HG02973 (cell line): ENCODE results near the gene CHAT.

Experiments
- ATAC-seq: cut with Tn5 transposase; IDR thresholded peaks from one replicate; pipeline ENCODE4 v1.9.1; 2021; ENCODE audit warnings: moderate library complexity; ENCODE audit not compliant: unreplicated experiment

The CHAT gene

GRCh38 chr10:49627644-49628247 lies 13.9 kb downstream of the CHAT start:
- no peak for ATAC-seq

DNA sequence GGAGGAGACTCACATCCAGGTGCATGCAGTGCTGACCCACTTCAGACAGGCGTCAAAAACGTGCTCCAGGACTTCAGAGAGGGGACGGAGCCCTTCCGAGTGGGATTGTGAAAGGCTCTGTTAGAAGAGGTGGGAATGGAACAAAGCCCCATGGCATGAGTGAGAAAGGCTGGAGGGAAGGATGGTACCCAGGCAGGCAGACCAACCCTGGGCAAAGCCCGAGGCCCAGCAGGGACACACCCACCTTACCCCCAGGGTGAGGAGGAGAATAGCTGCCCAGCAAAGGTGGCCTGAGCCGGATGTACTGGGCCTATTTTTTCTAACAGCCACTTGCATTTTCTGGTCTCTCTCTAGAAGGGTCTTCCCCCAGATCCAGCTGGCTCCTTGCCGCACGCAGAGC lies 14.8 kb downstream of the CHAT start:
- no peak for ATAC-seq

DNA sequence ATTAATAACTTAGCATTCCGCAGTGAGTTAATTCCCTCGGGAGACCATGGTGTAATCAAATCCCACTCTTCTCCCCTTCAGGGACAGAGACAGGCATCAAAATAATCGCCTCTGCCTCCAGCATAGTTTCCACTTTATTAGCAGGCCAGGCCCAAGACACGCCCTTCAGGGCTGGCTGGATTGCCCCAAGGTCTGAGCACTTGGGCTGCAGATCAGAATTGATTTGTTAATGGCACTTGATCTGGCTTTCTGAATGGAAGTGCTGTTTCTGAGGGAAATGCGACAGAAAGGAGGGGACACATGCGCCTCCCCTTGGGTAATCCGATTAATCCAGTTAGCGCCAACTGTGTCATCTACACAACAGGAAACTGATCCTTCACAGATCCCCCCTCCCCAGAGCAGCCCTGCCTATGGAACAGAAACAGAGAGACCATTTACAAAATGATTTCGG lies 15.6 kb downstream of the CHAT start:
- ATAC-seq: no peak

GRCh38 chr10:49631975-49632374 lies 18.1 kb downstream of the CHAT start:
- no peak for ATAC-seq

- ATAC-seq: no peak
These were observed 18.8 kb downstream of the CHAT start for GRCh38 chr10:49632406-49633317.

- no peak for ATAC-seq
These were observed 19.7 kb downstream of the CHAT start for GRCh38 chr10:49633327-49634068.

DNA sequence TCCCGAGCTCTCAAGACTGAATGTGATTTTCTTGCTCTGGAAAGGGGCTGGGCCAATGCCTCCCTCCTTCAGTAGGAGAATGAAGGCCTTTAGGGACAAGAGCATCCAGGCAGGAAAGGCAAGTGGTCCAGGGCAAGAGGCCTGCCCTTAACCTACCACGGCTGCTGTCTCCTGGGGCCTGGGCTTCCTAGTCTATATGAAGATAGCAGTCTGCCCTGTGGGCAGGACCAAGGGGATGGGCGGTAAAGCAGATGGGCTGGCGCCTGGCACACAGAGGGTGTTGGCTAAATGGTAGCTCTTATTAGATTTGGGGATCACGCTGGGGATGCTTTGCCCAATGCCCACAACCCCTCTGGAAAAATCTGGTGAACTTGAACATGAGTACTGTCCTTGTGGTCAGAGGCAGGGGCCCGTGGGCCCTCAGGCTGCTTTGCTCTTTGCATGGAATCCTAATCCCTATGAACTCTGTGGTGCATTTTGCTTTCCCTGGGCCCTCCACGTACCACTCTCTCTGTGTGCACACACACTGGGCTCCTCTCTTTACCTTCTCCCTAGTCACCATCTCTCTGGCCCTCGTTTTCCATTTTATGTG lies 20.3 kb downstream of the CHAT start:
- no peak for ATAC-seq

DNA sequence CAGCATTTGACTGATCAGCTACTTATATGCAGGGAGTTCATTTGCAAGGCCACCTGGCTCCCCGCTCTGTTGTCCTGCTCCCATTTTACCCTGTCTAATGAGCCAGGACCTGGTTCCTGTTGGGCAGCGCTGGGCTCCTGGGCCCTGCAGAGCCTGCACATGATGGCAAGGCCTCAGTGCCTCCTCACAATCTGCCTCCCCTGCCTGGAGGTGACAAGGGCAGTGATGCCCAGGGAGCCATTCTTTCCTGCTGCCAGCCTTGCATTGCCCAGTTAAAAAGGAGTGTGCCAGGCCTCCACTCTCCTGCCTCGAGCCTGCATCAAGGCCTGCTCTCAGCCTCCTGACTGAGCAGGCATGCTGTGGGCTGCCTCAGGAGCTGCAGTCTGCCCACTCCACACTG lies 28.5 kb downstream of the CHAT start:
- no peak for ATAC-seq

GRCh38 chr10:49643241-49644034 lies 29.6 kb downstream of the CHAT start:
- no peak for ATAC-seq

- no peak for ATAC-seq
These were observed 30.3 kb downstream of the CHAT start for GRCh38 chr10:49644035-49644646.

DNA sequence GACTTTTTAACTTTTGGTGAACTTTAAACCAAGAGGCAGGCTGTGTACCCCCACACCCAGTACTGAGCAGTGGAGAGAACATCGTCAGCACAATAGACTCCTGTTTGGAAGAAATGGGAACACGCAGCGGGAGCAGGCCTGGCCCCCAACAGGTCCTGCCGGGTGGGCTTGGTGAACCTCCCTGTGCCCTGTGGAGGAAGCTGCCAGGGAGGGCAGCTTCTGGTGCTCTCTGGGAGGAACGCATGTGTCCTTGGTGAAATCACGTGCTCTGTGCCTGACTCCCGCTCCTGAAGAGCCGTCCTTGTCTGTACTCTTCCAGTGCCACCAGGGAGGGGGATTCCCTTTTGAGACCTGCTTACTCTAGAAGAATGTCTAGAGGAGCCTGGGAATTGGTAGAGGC lies 31.6 kb downstream of the CHAT start:
- ATAC-seq: no peak

DNA sequence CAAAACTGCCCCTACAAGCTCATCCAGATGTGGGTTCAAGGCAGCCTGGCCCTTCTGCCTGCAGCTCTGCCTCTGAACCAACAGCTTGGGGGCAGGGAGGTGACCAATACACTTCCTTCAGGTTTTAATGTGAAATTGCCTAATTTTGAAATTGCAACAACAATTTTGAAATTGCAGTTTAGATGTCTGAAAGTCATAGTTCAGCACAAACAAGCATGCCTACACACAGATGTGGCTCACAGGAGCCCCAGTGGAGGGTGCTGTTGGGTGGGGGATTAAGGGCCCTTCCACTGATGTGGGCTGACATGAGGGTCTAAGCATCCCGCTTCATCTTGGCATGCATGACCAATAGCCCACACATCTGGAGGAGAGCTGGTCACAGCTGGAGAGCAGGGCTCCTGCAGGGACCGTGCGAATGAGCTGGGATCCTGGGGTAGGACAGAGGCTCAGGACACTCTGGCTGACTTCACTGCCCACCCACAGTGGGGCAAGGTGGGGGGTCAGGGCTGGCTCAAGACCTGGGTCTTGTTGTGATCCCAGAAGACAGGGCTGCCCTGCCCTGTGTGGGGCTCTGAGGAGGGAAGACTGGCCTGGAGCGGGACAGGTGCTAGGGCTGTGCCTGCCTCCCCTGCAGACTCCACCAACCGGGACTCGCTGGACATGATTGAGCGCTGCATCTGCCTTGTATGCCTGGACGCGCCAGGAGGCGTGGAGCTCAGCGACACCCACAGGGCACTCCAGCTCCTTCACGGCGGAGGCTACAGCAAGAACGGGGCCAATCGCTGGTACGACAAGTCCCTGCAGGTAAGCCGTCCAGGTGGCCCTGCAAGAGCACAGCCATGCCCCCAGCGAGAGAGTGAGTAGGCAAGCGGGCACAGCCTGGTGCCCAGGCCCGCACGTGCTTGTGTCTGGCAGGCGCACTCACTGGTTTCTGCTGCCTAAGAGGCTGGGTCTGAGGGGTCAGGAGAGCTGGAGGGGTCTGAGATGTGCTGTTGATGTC lies 32.3 kb downstream of the CHAT start:
- no peak for ATAC-seq

- ATAC-seq: no peak
These were observed 33.7 kb downstream of the CHAT start for GRCh38 chr10:49647554-49647953.

DNA sequence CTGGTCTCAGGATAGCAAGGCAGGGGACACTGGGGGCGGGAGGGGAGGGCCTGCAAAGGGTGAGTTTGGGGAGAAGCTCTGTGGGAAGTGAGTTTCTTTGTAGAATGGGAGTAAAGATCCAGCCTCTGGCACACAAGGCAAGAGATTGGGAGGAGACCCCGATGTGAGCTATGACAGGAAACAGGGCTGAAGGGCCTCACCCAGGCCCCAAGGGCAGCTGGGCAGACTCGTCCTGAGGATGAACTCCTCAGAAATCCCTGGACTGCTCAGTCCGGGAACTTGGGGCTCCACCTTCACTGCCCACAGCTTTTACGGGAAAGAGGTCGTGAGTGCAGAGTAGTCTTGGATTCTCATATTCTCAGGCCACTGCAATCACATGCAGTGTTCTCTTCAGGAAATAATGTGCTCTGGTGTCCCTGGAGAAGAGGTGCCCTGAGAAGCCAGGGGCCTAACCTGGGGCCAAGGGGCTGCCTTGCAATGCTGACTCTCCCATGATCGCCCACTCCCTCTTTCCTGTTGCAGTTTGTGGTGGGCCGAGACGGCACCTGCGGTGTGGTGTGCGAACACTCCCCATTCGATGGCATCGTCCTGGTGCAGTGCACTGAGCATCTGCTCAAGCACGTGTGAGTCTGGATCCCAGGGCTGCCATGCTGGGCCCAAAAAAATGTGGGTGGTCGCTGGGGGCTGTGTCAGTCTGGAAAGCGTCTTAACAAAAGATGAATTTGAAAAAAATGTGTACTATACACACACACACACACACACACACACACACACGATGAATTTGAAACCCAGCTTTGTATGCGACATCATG lies 34.4 kb downstream of the CHAT start:
- ATAC-seq: no peak

- ATAC-seq: no peak
These were observed 35.5 kb downstream of the CHAT start for GRCh38 chr10:49649294-49649693.

- no peak for ATAC-seq
These were observed 36.3 kb downstream of the CHAT start for GRCh38 chr10:49649936-49650723.

GRCh38 chr10:49650724-49651034 lies 36.8 kb downstream of the CHAT start:
- ATAC-seq: no peak
